ENCODE results near the gene CEMP1. TPM values are rescaled to one million over a fixed set of nuclear protein-coding genes. Genes with fewer than 3 reads are reported as not detected.

The CEMP1 gene
- total RNA-seq, 1 donor from 2014 or later = not detected

DNA sequence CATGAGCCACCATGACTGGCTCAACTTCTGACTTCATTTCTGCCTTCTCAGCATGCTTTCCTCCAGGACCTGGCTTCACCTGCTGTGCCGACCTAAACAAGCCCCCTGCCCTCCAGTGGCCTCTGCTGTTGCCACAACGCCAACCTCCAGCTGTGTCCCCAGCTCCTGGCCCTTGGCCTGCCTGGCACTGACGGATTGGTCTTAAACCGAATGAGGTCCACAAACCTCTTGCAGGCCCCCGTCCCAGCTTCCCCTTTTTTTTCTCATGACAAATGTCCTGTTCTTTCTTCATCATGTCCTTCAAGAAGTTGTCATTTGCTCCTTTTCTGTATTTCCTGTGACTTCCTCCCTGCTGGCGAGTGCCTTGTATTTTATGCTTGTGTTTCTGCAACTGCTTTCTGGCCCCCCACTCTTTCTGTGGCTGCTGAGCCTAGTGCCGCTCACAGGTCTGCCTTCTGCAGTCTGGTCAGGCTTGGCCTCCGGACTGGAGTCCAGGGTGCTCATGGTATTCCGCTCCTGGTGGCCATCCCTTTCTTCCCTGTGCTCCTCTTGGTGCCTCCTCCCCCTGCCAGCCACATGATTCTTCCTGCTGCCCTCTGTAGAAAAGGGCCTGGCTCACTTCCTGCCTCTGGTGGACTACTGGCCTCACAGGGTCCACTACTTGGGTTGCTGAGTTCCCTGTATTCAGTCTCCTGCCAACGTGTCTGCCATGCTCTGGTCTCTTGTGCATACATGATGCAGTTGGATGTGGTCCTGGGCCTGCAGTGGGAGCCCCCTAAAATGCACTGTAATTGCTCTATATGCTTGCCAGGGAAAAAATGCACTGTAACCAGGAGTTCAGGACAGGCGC, 14.6 kb downstream of the CEMP1 start:
- Mint-ChIP-seq H3K27ac (ENCODE audit: unreplicated experiment) (peak overlapping the region; percentile 86), H3K36me3 (ENCODE audit: unreplicated experiment) (peaks cover 4% of the 10 kb centered on the region), H3K4me1 (ENCODE audit: unreplicated experiment) (peaks cover 49% of the 10 kb centered on the region), H3K27me3 (ENCODE audit: unreplicated experiment) (no peaks in the 10 kb centered on the region), H3K9me3 (ENCODE audit: unreplicated experiment) (no peaks in the 10 kb centered on the region), H3K4me3 (ENCODE audit: unreplicated experiment) (peak overlapping the region; percentile 88)
- no peak for DNase-seq (ENCODE audit: extremely low spot score, unreplicated experiment)
- TF ChIP-seq, protein P1, sequence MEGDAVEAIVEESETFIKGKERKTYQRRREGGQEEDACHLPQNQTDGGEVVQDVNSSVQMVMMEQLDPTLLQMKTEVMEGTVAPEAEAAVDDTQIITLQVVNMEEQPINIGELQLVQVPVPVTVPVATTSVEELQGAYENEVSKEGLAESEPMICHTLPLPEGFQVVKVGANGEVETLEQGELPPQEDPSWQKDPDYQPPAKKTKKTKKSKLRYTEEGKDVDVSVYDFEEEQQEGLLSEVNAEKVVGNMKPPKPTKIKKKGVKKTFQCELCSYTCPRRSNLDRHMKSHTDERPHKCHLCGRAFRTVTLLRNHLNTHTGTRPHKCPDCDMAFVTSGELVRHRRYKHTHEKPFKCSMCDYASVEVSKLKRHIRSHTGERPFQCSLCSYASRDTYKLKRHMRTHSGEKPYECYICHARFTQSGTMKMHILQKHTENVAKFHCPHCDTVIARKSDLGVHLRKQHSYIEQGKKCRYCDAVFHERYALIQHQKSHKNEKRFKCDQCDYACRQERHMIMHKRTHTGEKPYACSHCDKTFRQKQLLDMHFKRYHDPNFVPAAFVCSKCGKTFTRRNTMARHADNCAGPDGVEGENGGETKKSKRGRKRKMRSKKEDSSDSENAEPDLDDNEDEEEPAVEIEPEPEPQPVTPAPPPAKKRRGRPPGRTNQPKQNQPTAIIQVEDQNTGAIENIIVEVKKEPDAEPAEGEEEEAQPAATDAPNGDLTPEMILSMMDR (IDR thresholded peaks at IDR 0.05) = no peak

GRCh38 chr16:2515180-2515851, 15.9 kb downstream of the CEMP1 start:
- Mint-ChIP-seq H3K4me1 (ENCODE audit: unreplicated experiment) (peaks cover 43% of the 10 kb centered on the region), H3K4me3 (ENCODE audit: unreplicated experiment) (peak overlapping the region; percentile 88), H3K9me3 (ENCODE audit: unreplicated experiment) (no peaks in the 10 kb centered on the region), H3K27me3 (ENCODE audit: unreplicated experiment) (no peaks in the 10 kb centered on the region), H3K27ac (ENCODE audit: unreplicated experiment) (peak overlapping the region; percentile 87), H3K36me3 (ENCODE audit: unreplicated experiment) (peaks cover 4% of the 10 kb centered on the region)
- TF ChIP-seq, protein P1 (IDR thresholded peaks at IDR 0.05) = no peak
- DNase-seq (ENCODE audit: extremely low spot score, unreplicated experiment) = no peak

- H3K36me3 Mint-ChIP-seq (ENCODE audit: unreplicated experiment) = peaks cover 4% of the 10 kb centered on the region
- TF ChIP-seq, protein P1 (IDR thresholded peaks at IDR 0.05) = no peak
- peak overlapping the region; percentile 88 for H3K4me3 Mint-ChIP-seq (ENCODE audit: unreplicated experiment)
- no peaks in the 10 kb centered on the region for H3K9me3 Mint-ChIP-seq (ENCODE audit: unreplicated experiment)
- H3K4me1 Mint-ChIP-seq (ENCODE audit: unreplicated experiment) = peaks cover 39% of the 10 kb centered on the region
- H3K27me3 Mint-ChIP-seq (ENCODE audit: unreplicated experiment) = no peaks in the 10 kb centered on the region
- peak overlapping the region; percentile 87 for H3K27ac Mint-ChIP-seq (ENCODE audit: unreplicated experiment)
- DNase-seq (ENCODE audit: extremely low spot score, unreplicated experiment) = no peak
These were observed 16.7 kb downstream of the CEMP1 start for GRCh38 chr16:2514333-2515179.

GRCh38 chr16:2513405-2514332, 17.5 kb downstream of the CEMP1 start, which contains the start of gene ATP6V0C:
ATP6V0C (plus strand) TSS chr16:2513952; CDS start chr16:2514104, 152 bp downstream.
- Mint-ChIP-seq H3K4me3 (ENCODE audit: unreplicated experiment) (peak within 1 kb of the TSS; percentile 88), H3K36me3 (ENCODE audit: unreplicated experiment) (peaks cover 4% of the 10 kb centered on the region), H3K9me3 (ENCODE audit: unreplicated experiment) (no peaks in the 10 kb centered on the region), H3K4me1 (ENCODE audit: unreplicated experiment) (peaks cover 36% of the 10 kb centered on the region), H3K27ac (ENCODE audit: unreplicated experiment) (peak within 1 kb of the TSS; percentile 87), H3K27me3 (ENCODE audit: unreplicated experiment) (no peaks in the 10 kb centered on the region)
- TF ChIP-seq, protein P1 (IDR thresholded peaks at IDR 0.05) = no peak
- peak; percentile 95 for DNase-seq (ENCODE audit: extremely low spot score, unreplicated experiment)
